ENCODE measurements around the gene KHSRP.
"Not testable (repeated sequence)": the region's sequence is repeated elsewhere in the genome, so short reads cannot be mapped to it uniquely, and the experiment has no call there.

DNA sequence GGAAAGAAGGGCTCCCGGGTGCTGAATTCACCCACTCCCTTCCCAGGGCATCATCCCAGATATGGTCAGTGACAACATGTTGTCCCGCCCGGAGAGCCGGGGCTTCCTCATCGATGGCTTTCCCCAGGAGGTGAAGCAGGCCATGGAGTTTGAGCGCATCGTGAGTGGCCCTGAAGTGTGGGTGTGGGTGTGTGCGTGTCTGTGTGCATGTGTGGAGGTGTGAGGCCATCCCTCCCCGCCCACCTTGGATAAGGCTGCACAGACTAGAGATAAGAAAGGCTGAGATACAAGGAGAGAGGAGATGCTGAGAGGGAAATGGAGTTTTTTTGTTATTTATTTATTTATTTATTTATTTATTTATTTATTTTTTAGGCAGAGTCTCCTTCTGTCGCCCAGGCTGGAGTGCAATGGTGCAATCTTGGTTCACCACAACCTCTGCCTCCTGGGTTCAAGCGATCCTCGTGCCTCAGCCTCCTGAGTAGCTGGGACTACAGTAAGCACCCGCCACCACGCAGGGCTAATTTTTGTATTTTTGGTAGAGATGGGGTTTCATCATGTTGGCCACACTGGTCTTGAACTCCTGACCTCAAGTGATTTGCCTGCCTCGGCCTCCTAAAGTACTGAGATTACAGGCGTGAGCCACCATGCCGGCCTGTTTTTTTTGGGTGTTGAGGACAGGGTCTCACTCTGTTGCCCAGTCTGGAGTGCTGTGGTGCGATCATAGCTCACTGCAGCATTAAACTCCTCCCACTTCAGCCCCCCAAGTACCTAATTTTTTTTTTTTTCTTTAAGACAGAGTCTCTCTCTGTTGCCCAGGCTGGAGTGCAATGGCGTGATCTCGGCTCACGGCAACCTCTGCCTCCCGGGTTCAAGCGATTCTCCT, 24.3 kb downstream of the KHSRP start:
- not testable (repeated sequence) for TF ChIP-seq POLR2A (IDR thresholded peaks at IDR 0.05)
- TF ChIP-seq, protein P1, sequence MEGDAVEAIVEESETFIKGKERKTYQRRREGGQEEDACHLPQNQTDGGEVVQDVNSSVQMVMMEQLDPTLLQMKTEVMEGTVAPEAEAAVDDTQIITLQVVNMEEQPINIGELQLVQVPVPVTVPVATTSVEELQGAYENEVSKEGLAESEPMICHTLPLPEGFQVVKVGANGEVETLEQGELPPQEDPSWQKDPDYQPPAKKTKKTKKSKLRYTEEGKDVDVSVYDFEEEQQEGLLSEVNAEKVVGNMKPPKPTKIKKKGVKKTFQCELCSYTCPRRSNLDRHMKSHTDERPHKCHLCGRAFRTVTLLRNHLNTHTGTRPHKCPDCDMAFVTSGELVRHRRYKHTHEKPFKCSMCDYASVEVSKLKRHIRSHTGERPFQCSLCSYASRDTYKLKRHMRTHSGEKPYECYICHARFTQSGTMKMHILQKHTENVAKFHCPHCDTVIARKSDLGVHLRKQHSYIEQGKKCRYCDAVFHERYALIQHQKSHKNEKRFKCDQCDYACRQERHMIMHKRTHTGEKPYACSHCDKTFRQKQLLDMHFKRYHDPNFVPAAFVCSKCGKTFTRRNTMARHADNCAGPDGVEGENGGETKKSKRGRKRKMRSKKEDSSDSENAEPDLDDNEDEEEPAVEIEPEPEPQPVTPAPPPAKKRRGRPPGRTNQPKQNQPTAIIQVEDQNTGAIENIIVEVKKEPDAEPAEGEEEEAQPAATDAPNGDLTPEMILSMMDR (IDR thresholded peaks at IDR 0.05) = not testable (repeated sequence)
